Neural cell (in vitro differentiated cells): ENCODE measurements around the gene ACSS2. TPM values are rescaled to one million over a fixed set of nuclear protein-coding genes. Genes with fewer than 3 reads are reported as not detected.

Experiments used
- H2AFZ ChIP-seq: fragments of 200-600, 300-800 bp; sonication (generic), shearing (Covaris generic); 2 replicates; pipeline ENCODE4 v1.6.0; 2014; ENCODE audit warnings: low read depth, mild to moderate bottlenecking, antibody characterized with exemption, low read length, moderate library complexity
- H3F3A ChIP-seq: fragments of 200-600 bp; shearing (Covaris generic); 2 replicates; pipeline ENCODE4 v1.6.1; 2016; ENCODE audit warnings: mild to moderate bottlenecking, moderate library complexity, mixed read lengths, antibody characterized with exemption, low read length; ENCODE audit not compliant: insufficient read depth, poor library complexity, severe bottlenecking
- H3K27ac ChIP-seq: fragments of 200-600, 300-800 bp; sonication (generic), shearing (Covaris generic); 2 replicates; pipeline ENCODE4 v1.5.1; 2014; ENCODE audit warnings: mild to moderate bottlenecking, low read length, moderate library complexity
- H3K27me3 ChIP-seq: fragments of 300-800, 200-600 bp; sonication (generic), shearing (Covaris generic); 2 replicates; pipeline ENCODE4 v1.6.0; 2014; ENCODE audit warnings: mild to moderate bottlenecking, low read depth, low read length, moderate library complexity; ENCODE audit not compliant: insufficient read depth
- H3K36me3 ChIP-seq: fragments of 300-800, 200-600 bp; sonication (generic), shearing (Covaris generic); 2 replicates; pipeline ENCODE4 v1.5.1; 2014; ENCODE audit warnings: mild to moderate bottlenecking, antibody characterized with exemption, low read length, moderate library complexity; ENCODE audit not compliant: insufficient read depth
- H3K4me2 ChIP-seq: fragments of 300-800, 200-600 bp; sonication (generic), shearing (Covaris generic); 2 replicates; pipeline ENCODE4 v1.6.0; 2014; ENCODE audit warnings: mild to moderate bottlenecking, low read length
- H3K4me3 ChIP-seq: fragments of 300-800, 200-600 bp; sonication (generic), shearing (Covaris generic); 2 replicates; pipeline ENCODE4 v1.5.1; 2014; ENCODE audit warnings: mild to moderate bottlenecking, low read length, moderate library complexity
- H3K79me2 ChIP-seq: fragments of 200-600 bp; shearing (Covaris generic); replicated peaks from 2 replicates; pipeline ENCODE4 v1.6.0; 2014; ENCODE audit warnings: mild to moderate bottlenecking, low read length, moderate library complexity; ENCODE audit not compliant: insufficient read depth
- H3K9ac ChIP-seq: fragments of 300-800, 200-600 bp; sonication (generic), shearing (Covaris generic); 2 replicates; pipeline ENCODE4 v1.6.1; 2016; ENCODE audit warnings: mild to moderate bottlenecking, low read length, mixed read lengths
- H3K9me2 ChIP-seq: fragments of 200-600 bp; shearing (Covaris generic); 2 replicates; pipeline ENCODE4 v1.6.1; 2016; ENCODE audit warnings: mild to moderate bottlenecking, low read length, mixed read lengths; ENCODE audit not compliant: insufficient read depth
- H3K9me3 ChIP-seq: fragments of 200-600, 300-800 bp; sonication (generic), shearing (Covaris generic); 2 replicates; pipeline ENCODE4 v1.6.1; 2016; ENCODE audit warnings: mild to moderate bottlenecking, mixed run types, low read length, moderate library complexity, mixed read lengths
- H4K20me1 ChIP-seq: fragments of 200-600 bp; shearing (Covaris generic); 2 replicates; pipeline ENCODE4 v1.6.1; 2016; ENCODE audit warnings: mild to moderate bottlenecking, mixed run types; ENCODE audit not compliant: insufficient read depth
- CTCF ChIP-seq: fragments of 450-650 bp; IDR thresholded peaks from 2 replicates; pipeline ENCODE4 v1.5.1; 2014; ENCODE audit warnings: antibody characterized with exemption, mild to moderate bottlenecking, moderate library complexity; ENCODE audit not compliant: poor library complexity, severe bottlenecking
- EP300 ChIP-seq: fragments of 450-650 bp; conservative IDR thresholded peaks from 2 replicates; pipeline ENCODE4 v1.6.1; 2014; ENCODE audit warnings: antibody characterized with exemption, mild to moderate bottlenecking, moderate library complexity; ENCODE audit not compliant: poor library complexity, severe bottlenecking
- EZH2 ChIP-seq: fragments of 200-600, 300-800 bp; shearing (Covaris generic), sonication (generic); IDR thresholded peaks from 2 replicates; pipeline ENCODE4 v1.6.1; 2014; ENCODE audit warnings: antibody characterized with exemption, low read length, borderline replicate concordance, mild to moderate bottlenecking; ENCODE audit not compliant: insufficient read depth, poor library complexity, severe bottlenecking
- MXI1 ChIP-seq: fragments of 450-650 bp; conservative IDR thresholded peaks from 2 replicates; pipeline ENCODE4 v1.6.1; 2014; ENCODE audit warnings: antibody characterized with exemption, mild to moderate bottlenecking; ENCODE audit not compliant: poor library complexity, severe bottlenecking
- POLR2AphosphoS5 ChIP-seq: IDR thresholded peaks from 2 replicates; pipeline ENCODE4 v1.6.1; 2012
- RAD21 ChIP-seq: fragments of 450-650 bp; conservative IDR thresholded peaks from 2 replicates; pipeline ENCODE4 v1.6.1; 2014; ENCODE audit warnings: antibody characterized with exemption, mild to moderate bottlenecking, moderate library complexity
- REST ChIP-seq: IDR thresholded peaks from 2 replicates; pipeline ENCODE4 v1.6.1; 2012; ENCODE audit warnings: borderline replicate concordance
- SMC3 ChIP-seq: fragments of 450-650 bp; conservative IDR thresholded peaks from 2 replicates; pipeline ENCODE4 v1.6.1; 2014; ENCODE audit warnings: antibody characterized with exemption, mild to moderate bottlenecking, moderate library complexity; ENCODE audit not compliant: poor library complexity
- TAF1 ChIP-seq: IDR thresholded peaks from 2 replicates; pipeline ENCODE4 v1.6.1; 2012; ENCODE audit warnings: low read depth
- polyA plus RNA-seq: library from polyadenylated mRNA; depleted of rRNA; stranded (reverse); fragments of >200 nt; gene quantifications from 2 replicates; pipeline ENCODE4 v1.2.3, GENCODE V29; 2014

Gene ACSS2
- polyA plus RNA-seq, 1 donor from 2014 or later: 12.3 TPM

DNA sequence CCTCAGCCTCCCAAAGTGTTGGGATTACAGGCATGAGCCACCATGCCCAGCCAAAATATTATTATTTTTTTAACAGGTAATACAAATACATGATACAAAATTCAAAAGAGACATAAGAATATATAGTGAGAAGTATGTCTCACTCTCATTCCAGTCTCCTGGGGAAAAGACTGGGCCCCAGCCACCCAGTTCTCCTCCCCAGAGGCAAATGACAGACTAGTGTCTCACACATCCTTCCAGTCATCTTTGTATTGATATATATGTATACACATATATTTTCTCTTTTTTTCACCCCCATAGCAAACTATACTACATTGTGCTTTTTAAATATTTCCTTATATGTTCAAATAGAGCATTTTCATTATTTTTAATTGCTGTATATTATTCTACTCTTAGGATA is 70.9 kb downstream of the ACSS2 start:
- TF ChIP-seq SMC3: no peak
- TF ChIP-seq TAF1: no peak
- TF ChIP-seq CTCF: no peak
- no peak for TF ChIP-seq EZH2
- no peak for TF ChIP-seq MXI1
- TF ChIP-seq EP300: no peak
- TF ChIP-seq POLR2AphosphoS5: no peak
- TF ChIP-seq RAD21: no peak

DNA sequence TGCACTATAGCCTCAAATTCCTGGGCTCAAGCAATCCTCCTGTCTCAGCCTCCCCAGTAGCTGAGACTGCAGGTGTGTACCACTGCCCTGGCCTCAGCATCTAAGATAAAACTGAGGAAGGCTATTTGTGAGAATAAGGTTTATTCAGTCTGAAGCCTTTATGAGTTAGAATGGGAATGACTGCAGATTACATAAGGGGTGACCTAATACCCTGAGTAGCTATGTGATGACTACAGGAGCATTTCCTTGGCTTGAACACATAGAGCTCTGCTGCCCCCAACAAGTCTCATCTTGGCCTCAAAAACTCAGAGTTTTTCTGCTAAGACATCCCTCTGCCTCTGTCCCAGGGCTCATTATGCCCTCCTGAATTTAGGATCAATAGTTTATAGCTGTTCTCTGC is 71.6 kb downstream of the ACSS2 start:
- Histone ChIP-seq H3K4me2 (no peak overlapping the region), H3K9me3 (no peaks in the 10 kb centered on the region), H3K27me3 (no peaks in the 10 kb centered on the region), H3K9ac (no peak overlapping the region), H3K4me3 (no peak overlapping the region), H3K36me3 (no peaks in the 10 kb centered on the region), H3F3A (no peaks in the 10 kb centered on the region), H4K20me1 (no peaks in the 10 kb centered on the region), H2AFZ (no peak overlapping the region), H3K9me2 (no peaks in the 10 kb centered on the region), H3K79me2 (no peaks in the 10 kb centered on the region), H3K27ac (no peak overlapping the region)
- TF ChIP-seq POLR2AphosphoS5 (no peak), RAD21 (no peak), EP300 (no peak), CTCF (no peak), SMC3 (no peak), MXI1 (no peak), EZH2 (no peak), TAF1 (no peak), REST (no peak)

More for the DNA sequence above, 70.9 kb downstream of the ACSS2 start:
- Histone ChIP-seq H3K4me2 (no peak overlapping the region), H3K79me2 (no peaks in the 10 kb centered on the region), H3K9me3 (no peaks in the 10 kb centered on the region), H4K20me1 (no peaks in the 10 kb centered on the region), H3K27me3 (no peaks in the 10 kb centered on the region), H3K4me3 (no peak overlapping the region), H2AFZ (no peak overlapping the region), H3K9me2 (no peaks in the 10 kb centered on the region), H3K27ac (no peak overlapping the region), H3K36me3 (peaks cover 4% of the 10 kb centered on the region), H3F3A (no peaks in the 10 kb centered on the region), H3K9ac (no peak overlapping the region)
